Gastroesophageal sphincter (tissue), 3 donors: ENCODE results near the gene INTS11.

Experiments used
- EP300 ChIP-seq: sonication (generic); formaldehyde crosslinking; IDR thresholded peaks from one replicate; pipeline ENCODE4 v1.6.1; 2017; ENCODE audit warnings: antibody characterized with exemption, mild to moderate bottlenecking
- POLR2A ChIP-seq, 2 donors: fragments of 450-650 bp; IDR thresholded peaks; one replicate each; pipeline ENCODE4 v1.6.1; 2017; ENCODE audit warnings: antibody characterized with exemption in 2 of 2, mild to moderate bottlenecking in 2 of 2, moderate library complexity in 1 of 2
- POLR2AphosphoS5 ChIP-seq: sonication (generic); formaldehyde crosslinking; IDR thresholded peaks from one replicate; pipeline ENCODE4 v1.6.1; 2017; ENCODE audit warnings: antibody characterized with exemption
- TF ChIP-seq, protein P1 (sequence below), 4 experiments: fragments of 200-600 bp in 2 of 4; fragments of 450-650 bp in 2 of 4; sonication (generic) in 1 of 4; IDR thresholded peaks; one replicate each; pipeline ENCODE4 v1.5.1; 2017 to 2019; ENCODE audit warnings: antibody characterized with exemption in 4 of 4, mild to moderate bottlenecking in 2 of 4, moderate library complexity in 2 of 4

DNA sequence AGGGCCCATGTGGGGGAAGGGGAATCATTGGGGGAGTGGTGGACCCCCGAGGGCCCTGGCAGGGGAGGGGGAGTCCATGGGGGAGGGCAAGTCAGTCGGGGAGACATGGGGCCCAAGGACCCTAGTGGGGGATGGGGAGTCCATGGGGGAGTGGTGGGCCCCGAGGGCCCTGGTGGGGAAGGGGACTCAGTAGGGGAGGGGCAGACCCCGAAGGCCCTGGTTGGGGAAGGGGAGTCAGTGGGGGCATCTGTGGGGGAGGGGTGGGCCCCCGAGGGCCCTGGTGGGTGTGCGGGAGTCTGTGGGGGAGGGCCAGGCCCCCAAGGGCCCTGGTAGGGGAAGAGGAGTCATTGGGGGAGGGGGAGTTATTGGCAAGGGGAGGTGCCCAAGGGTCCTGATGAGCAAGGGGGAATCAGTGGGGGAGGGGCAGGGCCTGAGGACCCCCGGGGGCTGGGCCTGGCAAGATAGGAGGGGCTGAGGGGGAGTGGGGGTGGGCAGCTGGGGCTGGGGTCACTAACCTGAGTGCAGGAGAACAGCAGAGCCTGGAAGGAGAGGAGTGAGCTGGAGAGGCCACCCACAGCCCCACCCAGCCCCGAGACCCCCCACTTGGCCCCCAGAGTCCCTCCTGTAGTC is 31.8 kb upstream of the INTS11 start:
- no peak for TF ChIP-seq POLR2A (IDR thresholded peaks at IDR 0.05)
- TF ChIP-seq, protein P1, sequence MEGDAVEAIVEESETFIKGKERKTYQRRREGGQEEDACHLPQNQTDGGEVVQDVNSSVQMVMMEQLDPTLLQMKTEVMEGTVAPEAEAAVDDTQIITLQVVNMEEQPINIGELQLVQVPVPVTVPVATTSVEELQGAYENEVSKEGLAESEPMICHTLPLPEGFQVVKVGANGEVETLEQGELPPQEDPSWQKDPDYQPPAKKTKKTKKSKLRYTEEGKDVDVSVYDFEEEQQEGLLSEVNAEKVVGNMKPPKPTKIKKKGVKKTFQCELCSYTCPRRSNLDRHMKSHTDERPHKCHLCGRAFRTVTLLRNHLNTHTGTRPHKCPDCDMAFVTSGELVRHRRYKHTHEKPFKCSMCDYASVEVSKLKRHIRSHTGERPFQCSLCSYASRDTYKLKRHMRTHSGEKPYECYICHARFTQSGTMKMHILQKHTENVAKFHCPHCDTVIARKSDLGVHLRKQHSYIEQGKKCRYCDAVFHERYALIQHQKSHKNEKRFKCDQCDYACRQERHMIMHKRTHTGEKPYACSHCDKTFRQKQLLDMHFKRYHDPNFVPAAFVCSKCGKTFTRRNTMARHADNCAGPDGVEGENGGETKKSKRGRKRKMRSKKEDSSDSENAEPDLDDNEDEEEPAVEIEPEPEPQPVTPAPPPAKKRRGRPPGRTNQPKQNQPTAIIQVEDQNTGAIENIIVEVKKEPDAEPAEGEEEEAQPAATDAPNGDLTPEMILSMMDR (IDR thresholded peaks at IDR 0.05) = no peak
- TF ChIP-seq EP300 = no peak
- TF ChIP-seq POLR2AphosphoS5 = no peak
